HepG2 (cell line): ENCODE data around the gene ZNF653. TPM values are rescaled to one million over a fixed set of nuclear protein-coding genes. Genes with fewer than 3 reads are reported as not detected.

Experiments
- KAT8 ChIP-seq: IDR thresholded peaks from 2 replicates; pipeline ENCODE4 v1.6.1; 2016; ENCODE audit warnings: missing genetic modification reagents, missing compliant biosample characterization
- KLF9 ChIP-seq: IDR thresholded peaks from 2 replicates; pipeline ENCODE4 v1.6.1; 2016; ENCODE audit warnings: low read depth
- MAZ ChIP-seq, 2 experiments: sonication (generic) in 1 of 2; formaldehyde crosslinking in 1 of 2; IDR thresholded peaks; 2 replicates each; pipeline versions ENCODE4 v1.5.0 to v1.6.1; 2012 to 2020; ENCODE audit warnings: low read depth in 2 of 2, mild to moderate bottlenecking in 2 of 2, borderline replicate concordance in 1 of 2, improper control_type of control experiment in 1 of 2, low read length in 1 of 2, missing genetic modification reagents in 1 of 2, moderate library complexity in 1 of 2
- MTA1 ChIP-seq: sonication (generic); formaldehyde crosslinking; IDR thresholded peaks from 2 replicates; pipeline ENCODE4 v1.4.0; 2020; ENCODE audit warnings: missing genetic modification reagents, mild to moderate bottlenecking, borderline replicate concordance
- RFX5 ChIP-seq: IDR thresholded peaks from 2 replicates; pipeline ENCODE4 v1.6.1; 2011; ENCODE audit warnings: low read depth, low read length, improper control_type of control experiment
- SAP130 ChIP-seq: IDR thresholded peaks from 2 replicates; pipeline ENCODE4 v1.6.1; 2016; ENCODE audit warnings: low read depth
- SIN3A ChIP-seq: IDR thresholded peaks from 2 replicates; pipeline ENCODE4 v1.6.1; 2011; ENCODE audit warnings: low read depth, mild to moderate bottlenecking, control low read depth, low read length, borderline replicate concordance
- SP1 ChIP-seq, 2 experiments: fragments of 450-650 bp in 1 of 2; sonication (generic) in 1 of 2; formaldehyde crosslinking in 1 of 2; IDR thresholded peaks; 2 replicates each; pipeline versions ENCODE4 v1.4.0 to v1.6.1; 2016 to 2020; ENCODE audit warnings: missing genetic modification reagents in 1 of 2
- SRSF1 ChIP-seq: fragments of 200-400 bp; formaldehyde crosslinking; optimal IDR thresholded peaks from 2 replicates; pipeline ENCODE3; 2017; ENCODE audit warnings: mild to moderate bottlenecking, low read depth, low read length, moderate library complexity
- YEATS2 ChIP-seq: sonication (generic); formaldehyde crosslinking; IDR thresholded peaks from 2 replicates; pipeline ENCODE4 v1.4.0; 2020; ENCODE audit warnings: missing genetic modification reagents, borderline replicate concordance
- ZNF205 ChIP-seq: IDR thresholded peaks from 2 replicates; pipeline ENCODE4 v1.6.1; 2018; ENCODE audit warnings: missing biosample characterization, missing genetic modification reagents
- ZNF235 ChIP-seq: sonication (generic); formaldehyde crosslinking; IDR thresholded peaks from 2 replicates; pipeline ENCODE4 v1.8.1; 2023; ENCODE audit warnings: mild to moderate bottlenecking, missing genetic modification reagents, borderline replicate concordance
- ZNF501 ChIP-seq: sonication (generic); formaldehyde crosslinking; IDR thresholded peaks from 2 replicates; pipeline ENCODE4 v1.5.1; 2020; ENCODE audit warnings: mild to moderate bottlenecking, moderate library complexity, missing genetic modification reagents
- polyA plus RNA-seq, 8 experiments: library from polyadenylated mRNA; depleted of rRNA in 3 of 8; stranded (reverse) in 7 of 8; unstranded in 1 of 8; fragments of >200 nt; fragmentation: Illumina TruSeq in 4 of 8; extraction: Trizol in 4 of 8; gene quantifications; 2 replicates each; pipeline versions ENCODE4 v1.2.1 to v1.2.3, GENCODE V29; 2011 to 2016; ENCODE audit warnings: low read depth in 4 of 8, missing spikeins in 1 of 8, mixed read lengths in 1 of 8; ENCODE audit not compliant: insufficient read depth in 1 of 8
- total RNA-seq, 5 experiments: library from RNA; depleted of rRNA; stranded (reverse); fragments of >200 nt; fragmentation: Illumina TruSeq; extraction: Trizol; gene quantifications; 2 replicates each; pipeline ENCODE4 v1.2.3, GENCODE V29; 2016; ENCODE audit warnings: low read depth in 1 of 5
- TF ChIP-seq, protein P1 (sequence below): sonication (generic); formaldehyde crosslinking; IDR thresholded peaks from 2 replicates; pipeline ENCODE4 v1.4.0; 2020; ENCODE audit warnings: missing genetic modification reagents, borderline replicate concordance
- TF ChIP-seq, protein P2 (sequence below): sonication (generic); formaldehyde crosslinking; IDR thresholded peaks from 2 replicates; pipeline ENCODE4 v1.4.0; 2020; ENCODE audit warnings: mild to moderate bottlenecking, missing genetic modification reagents
- TF ChIP-seq, protein P3 (sequence below): IDR thresholded peaks from 2 replicates; pipeline ENCODE4 v1.6.1; 2016; ENCODE audit warnings: missing genetic modification reagents, missing compliant biosample characterization
- TF ChIP-seq, protein P4 (sequence below): sonication (generic); IDR thresholded peaks from 2 replicates; pipeline ENCODE4 v1.6.1; 2016; ENCODE audit warnings: low read depth, borderline replicate concordance
- TF ChIP-seq, protein P5 (sequence below): sonication (generic); formaldehyde crosslinking; IDR thresholded peaks from 2 replicates; pipeline ENCODE4 v1.4.0; 2020; ENCODE audit warnings: mild to moderate bottlenecking, low read depth, missing genetic modification reagents
- TF ChIP-seq, protein P6 (sequence below): sonication (generic); formaldehyde crosslinking; conservative IDR thresholded peaks from 2 replicates; pipeline ENCODE4 v1.4.0; 2020; ENCODE audit warnings: missing genetic modification reagents

ZNF653 gene
- total and polyA plus RNA-seq, 2 of the 13 experiments (the other 11 are each of a cell fraction or from before 2014, with no cell fraction given) = 4.7 to 7.1 TPM

DNA sequence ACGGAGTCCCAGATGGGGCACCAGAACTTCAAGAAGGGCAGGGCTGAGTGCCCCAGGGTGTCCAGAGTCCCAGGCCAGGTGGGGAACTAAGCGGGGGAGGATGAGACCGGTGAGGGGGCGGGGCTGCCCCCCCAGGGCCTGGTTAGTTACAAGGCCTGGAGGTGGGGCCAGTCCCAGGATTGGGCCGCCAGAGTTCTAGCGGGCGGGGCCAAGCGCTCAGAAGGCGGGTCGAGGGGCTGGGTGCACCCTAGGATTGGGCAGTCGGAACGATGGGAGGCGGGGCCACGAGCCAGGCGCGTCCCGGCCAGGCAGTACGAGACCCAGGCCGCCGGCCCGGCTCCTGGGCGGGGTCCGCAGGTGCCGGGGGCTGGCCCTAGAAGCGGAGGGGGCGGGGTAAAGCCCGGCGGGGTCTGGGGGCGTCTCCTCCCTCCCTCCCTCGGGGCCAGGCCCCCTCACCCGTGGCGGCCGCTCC is 571 bp downstream of the ZNF653 start (continued):
- TF ChIP-seq MAZ (IDR thresholded peaks at IDR 0.05; ENCODE audit: borderline replicate concordance, low read depth, low read length) = peak; percentile 59; the same call in 1 of the 2 replicates
- no peak for TF ChIP-seq MAZ (CRISPR knock-in tag; IDR thresholded peaks at IDR 0.05; ENCODE audit: low read depth)
- TF ChIP-seq SP1 (IDR thresholded peaks at IDR 0.05) = no peak
- peak; percentile 86 for TF ChIP-seq SP1 (CRISPR knock-in tag; IDR thresholded peaks at IDR 0.05)
- TF ChIP-seq SIN3A = 0 out of 2 replicates have a peak, but pooled peaks have one; percentile 22
- TF ChIP-seq, protein P1, sequence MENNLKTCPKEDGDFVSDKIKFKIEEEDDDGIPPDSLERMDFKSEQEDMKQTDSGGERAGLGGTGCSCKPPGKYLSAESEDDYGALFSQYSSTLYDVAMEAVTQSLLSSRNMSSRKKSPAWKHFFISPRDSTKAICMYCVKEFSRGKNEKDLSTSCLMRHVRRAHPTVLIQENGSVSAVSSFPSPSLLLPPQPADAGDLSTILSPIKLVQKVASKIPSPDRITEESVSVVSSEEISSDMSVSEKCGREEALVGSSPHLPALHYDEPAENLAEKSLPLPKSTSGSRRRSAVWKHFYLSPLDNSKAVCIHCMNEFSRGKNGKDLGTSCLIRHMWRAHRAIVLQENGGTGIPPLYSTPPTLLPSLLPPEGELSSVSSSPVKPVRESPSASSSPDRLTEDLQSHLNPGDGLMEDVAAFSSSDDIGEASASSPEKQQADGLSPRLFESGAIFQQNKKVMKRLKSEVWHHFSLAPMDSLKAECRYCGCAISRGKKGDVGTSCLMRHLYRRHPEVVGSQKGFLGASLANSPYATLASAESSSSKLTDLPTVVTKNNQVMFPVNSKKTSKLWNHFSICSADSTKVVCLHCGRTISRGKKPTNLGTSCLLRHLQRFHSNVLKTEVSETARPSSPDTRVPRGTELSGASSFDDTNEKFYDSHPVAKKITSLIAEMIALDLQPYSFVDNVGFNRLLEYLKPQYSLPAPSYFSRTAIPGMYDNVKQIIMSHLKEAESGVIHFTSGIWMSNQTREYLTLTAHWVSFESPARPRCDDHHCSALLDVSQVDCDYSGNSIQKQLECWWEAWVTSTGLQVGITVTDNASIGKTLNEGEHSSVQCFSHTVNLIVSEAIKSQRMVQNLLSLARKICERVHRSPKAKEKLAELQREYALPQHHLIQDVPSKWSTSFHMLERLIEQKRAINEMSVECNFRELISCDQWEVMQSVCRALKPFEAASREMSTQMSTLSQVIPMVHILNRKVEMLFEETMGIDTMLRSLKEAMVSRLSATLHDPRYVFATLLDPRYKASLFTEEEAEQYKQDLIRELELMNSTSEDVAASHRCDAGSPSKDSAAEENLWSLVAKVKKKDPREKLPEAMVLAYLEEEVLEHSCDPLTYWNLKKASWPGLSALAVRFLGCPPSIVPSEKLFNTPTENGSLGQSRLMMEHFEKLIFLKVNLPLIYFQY (CRISPR knock-in tag) = peak; percentile 40; the same call in 1 of the 2 replicates
- peak; percentile 73; the same call in 1 of the 2 replicates for TF ChIP-seq YEATS2
- TF ChIP-seq, protein P2, sequence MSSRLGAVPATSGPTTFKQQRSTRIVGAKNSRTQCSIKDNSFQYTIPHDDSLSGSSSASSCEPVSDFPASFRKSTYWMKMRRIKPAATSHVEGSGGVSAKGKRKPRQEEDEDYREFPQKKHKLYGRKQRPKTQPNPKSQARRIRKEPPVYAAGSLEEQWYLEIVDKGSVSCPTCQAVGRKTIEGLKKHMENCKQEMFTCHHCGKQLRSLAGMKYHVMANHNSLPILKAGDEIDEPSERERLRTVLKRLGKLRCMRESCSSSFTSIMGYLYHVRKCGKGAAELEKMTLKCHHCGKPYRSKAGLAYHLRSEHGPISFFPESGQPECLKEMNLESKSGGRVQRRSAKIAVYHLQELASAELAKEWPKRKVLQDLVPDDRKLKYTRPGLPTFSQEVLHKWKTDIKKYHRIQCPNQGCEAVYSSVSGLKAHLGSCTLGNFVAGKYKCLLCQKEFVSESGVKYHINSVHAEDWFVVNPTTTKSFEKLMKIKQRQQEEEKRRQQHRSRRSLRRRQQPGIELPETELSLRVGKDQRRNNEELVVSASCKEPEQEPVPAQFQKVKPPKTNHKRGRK (CRISPR knock-in tag) = no peak
- peak; percentile 29; the same call in 1 of the 2 replicates for TF ChIP-seq KAT8
- TF ChIP-seq, protein P3, sequence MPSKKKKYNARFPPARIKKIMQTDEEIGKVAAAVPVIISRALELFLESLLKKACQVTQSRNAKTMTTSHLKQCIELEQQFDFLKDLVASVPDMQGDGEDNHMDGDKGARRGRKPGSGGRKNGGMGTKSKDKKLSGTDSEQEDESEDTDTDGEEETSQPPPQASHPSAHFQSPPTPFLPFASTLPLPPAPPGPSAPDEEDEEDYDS (CRISPR knock-in tag) = peak; percentile 57
- TF ChIP-seq ZNF235 (CRISPR knock-in tag) = 0 out of 2 replicates have a peak, but pooled peaks have one; percentile 31
- TF ChIP-seq, protein P4, sequence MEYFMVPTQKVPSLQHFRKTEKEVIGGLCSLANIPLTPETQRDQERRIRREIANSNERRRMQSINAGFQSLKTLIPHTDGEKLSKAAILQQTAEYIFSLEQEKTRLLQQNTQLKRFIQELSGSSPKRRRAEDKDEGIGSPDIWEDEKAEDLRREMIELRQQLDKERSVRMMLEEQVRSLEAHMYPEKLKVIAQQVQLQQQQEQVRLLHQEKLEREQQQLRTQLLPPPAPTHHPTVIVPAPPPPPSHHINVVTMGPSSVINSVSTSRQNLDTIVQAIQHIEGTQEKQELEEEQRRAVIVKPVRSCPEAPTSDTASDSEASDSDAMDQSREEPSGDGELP = peak; percentile 17; the same call in 1 of the 2 replicates
- TF ChIP-seq RFX5 = no peak
- peak; percentile 42; the same call in 1 of the 2 replicates for TF ChIP-seq SAP130 (CRISPR knock-in tag)
- TF ChIP-seq ZNF501 (CRISPR knock-in tag) = peak; percentile 27
- TF ChIP-seq, protein P5, sequence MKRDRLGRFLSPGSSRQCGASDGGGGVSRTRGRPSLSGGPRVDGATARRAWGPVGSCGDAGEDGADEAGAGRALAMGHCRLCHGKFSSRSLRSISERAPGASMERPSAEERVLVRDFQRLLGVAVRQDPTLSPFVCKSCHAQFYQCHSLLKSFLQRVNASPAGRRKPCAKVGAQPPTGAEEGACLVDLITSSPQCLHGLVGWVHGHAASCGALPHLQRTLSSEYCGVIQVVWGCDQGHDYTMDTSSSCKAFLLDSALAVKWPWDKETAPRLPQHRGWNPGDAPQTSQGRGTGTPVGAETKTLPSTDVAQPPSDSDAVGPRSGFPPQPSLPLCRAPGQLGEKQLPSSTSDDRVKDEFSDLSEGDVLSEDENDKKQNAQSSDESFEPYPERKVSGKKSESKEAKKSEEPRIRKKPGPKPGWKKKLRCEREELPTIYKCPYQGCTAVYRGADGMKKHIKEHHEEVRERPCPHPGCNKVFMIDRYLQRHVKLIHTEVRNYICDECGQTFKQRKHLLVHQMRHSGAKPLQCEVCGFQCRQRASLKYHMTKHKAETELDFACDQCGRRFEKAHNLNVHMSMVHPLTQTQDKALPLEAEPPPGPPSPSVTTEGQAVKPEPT = no peak
- TF ChIP-seq, protein P6, sequence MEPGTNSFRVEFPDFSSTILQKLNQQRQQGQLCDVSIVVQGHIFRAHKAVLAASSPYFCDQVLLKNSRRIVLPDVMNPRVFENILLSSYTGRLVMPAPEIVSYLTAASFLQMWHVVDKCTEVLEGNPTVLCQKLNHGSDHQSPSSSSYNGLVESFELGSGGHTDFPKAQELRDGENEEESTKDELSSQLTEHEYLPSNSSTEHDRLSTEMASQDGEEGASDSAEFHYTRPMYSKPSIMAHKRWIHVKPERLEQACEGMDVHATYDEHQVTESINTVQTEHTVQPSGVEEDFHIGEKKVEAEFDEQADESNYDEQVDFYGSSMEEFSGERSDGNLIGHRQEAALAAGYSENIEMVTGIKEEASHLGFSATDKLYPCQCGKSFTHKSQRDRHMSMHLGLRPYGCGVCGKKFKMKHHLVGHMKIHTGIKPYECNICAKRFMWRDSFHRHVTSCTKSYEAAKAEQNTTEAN (CRISPR knock-in tag) = no peak
- no peak for TF ChIP-seq MTA1
- TF ChIP-seq ZNF205 (CRISPR knock-in tag) = 0 out of 2 replicates have a peak, but pooled peaks have one; percentile 12
- TF ChIP-seq SRSF1 = peak; percentile 19
- no peak for TF ChIP-seq KLF9
